AG09309 (cell line): ENCODE data around the gene SLC2A6.

Experiments used
- DNase-seq: peaks from one replicate; pipeline ENCODE4 v3.0.0-alpha.2; 2010; ENCODE audit warnings: low read depth
- H3K4me3 ChIP-seq: 2 replicates; pipeline ENCODE4 v1.5.1; 2011; ENCODE audit warnings: mild to moderate bottlenecking, low read depth, low read length, moderate library complexity; ENCODE audit not compliant: control insufficient read depth
- CTCF ChIP-seq: IDR thresholded peaks from 2 replicates; pipeline ENCODE4 v1.5.1; 2011; ENCODE audit warnings: mild to moderate bottlenecking, low read depth, low read length, inconsistent platforms; ENCODE audit not compliant: insufficient read depth, control insufficient read depth; ENCODE audit errors: missing control alignments

Gene SLC2A6

GRCh38 chr9:133495327-133496293, 16.7 kb upstream of the SLC2A6 start:
- DNase-seq = no peak
- H3K4me3 ChIP-seq = no peak overlapping the region
- no peak for TF ChIP-seq CTCF

- no peak for DNase-seq
- no peak overlapping the region for H3K4me3 ChIP-seq
- no peak for TF ChIP-seq CTCF
These were observed 15.9 kb upstream of the SLC2A6 start for GRCh38 chr9:133494636-133495326.

- TF ChIP-seq CTCF = no peak
These were observed 15.1 kb upstream of the SLC2A6 start for GRCh38 chr9:133493845-133494540.

GRCh38 chr9:133493428-133493827, 14.5 kb upstream of the SLC2A6 start:
- no peak for DNase-seq
- no peak overlapping the region for H3K4me3 ChIP-seq
- TF ChIP-seq CTCF = no peak

More at GRCh38 chr9:133493845-133494540, 15.1 kb upstream of the SLC2A6 start:
- no peak overlapping the region for H3K4me3 ChIP-seq
- DNase-seq = no peak

- DNase-seq = no peak
- no peak for TF ChIP-seq CTCF
- no peak overlapping the region for H3K4me3 ChIP-seq
These were observed 13.4 kb upstream of the SLC2A6 start for GRCh38 chr9:133492061-133493021.
